ENCODE results near the gene ATP8B3. TPM values are rescaled to one million over a fixed set of nuclear protein-coding genes. Genes with fewer than 3 reads are reported as not detected.

The ATP8B3 gene
- total and polyA plus RNA-seq, 9 of the 15 experiments (the other 6 are each of a cell fraction or from before 2014, with no cell fraction given), result 1.2 to 12.3 (median 3.8) TPM

DNA sequence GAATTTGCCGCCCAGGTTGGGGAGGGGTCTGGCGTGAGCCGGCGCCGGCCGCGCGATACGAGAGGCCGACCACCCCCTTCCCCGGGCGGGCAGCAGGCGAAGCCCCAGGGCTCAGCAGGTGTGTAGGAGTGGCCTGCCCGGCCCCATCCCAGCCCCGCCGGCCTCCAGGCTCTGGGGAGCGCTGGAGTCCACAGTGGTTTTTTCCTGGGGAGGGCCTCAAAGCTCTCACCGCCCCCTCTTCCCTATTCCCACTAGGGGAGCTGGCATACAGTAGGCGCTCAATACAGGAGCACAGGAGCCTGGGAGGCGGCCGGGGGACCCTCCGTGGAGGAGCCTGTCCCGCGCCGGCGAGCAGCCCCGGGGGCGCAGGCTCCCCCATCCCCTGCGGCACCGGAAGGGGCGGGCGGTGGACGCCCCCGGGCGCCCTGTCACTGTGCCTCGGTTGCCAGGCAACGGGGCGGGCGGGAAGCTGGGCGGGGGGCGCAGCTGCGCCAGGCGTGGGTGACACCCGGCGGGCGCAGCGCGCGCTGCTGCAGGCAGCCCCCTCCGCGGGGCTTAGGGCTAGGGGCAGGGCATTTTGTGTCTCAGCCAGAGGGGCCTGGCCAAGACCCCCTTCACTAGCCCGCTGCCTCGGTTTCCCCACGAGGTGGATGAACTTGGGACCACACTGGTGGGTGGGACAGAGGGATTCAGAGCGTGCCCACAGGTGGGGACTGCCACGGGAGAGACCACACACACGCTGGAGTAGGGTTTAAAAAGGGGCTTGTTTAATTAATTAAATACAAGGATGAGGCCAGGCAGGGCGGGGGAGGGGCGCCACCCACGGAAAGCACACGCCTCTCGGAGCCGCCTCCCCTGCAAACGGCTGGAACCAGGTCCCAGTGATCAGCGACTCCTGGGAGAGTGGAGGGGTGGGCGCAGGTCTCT lies 39.8 kb upstream of the ATP8B3 start (continued):
- TF ChIP-seq ZNF592 (IDR thresholded peaks at IDR 0.05) (no peak), PML (IDR thresholded peaks at IDR 0.05; ENCODE audit: low read length) (no peak), XRCC4 (IDR thresholded peaks at IDR 0.05; ENCODE audit: extremely low read depth, insufficient read depth, insufficient read length) (no peak), KDM4B (IDR thresholded peaks at IDR 0.05; ENCODE audit: borderline replicate concordance in 2 of 2, low read depth in 1 of 2) (no peak), EP400 (IDR thresholded peaks at IDR 0.05) (no peak), SOX6 (IDR thresholded peaks at IDR 0.05) (no peak), HDAC8 (tag; IDR thresholded peaks at IDR 0.05) (no peak), PPARD (CRISPR knock-in tag; IDR thresholded peaks at IDR 0.05) (no peak), RB1 (IDR thresholded peaks at IDR 0.05; ENCODE audit: low read depth) (no peak), EGR1 (conservative IDR thresholded peaks at IDR 0.05) (peak; percentile 81), SMARCA4 (IDR thresholded peaks at IDR 0.05) (no peak), SMAD2 (IDR thresholded peaks at IDR 0.05; ENCODE audit: low read depth, low read length) (no peak), MYNN (IDR thresholded peaks at IDR 0.05) (no peak), MYNN (CRISPR knock-in tag; IDR thresholded peaks at IDR 0.05) (no peak), RAD21 (CRISPR knock-in tag; conservative IDR thresholded peaks at IDR 0.05 in 1 of 2, IDR thresholded peaks at IDR 0.05 in 1 of 2) (no peak), TEAD2 (tag; IDR thresholded peaks at IDR 0.05) (no peak), ZNF586 (CRISPR knock-in tag; conservative IDR thresholded peaks at IDR 0.05) (no peak), PURB (CRISPR knock-in tag; IDR thresholded peaks at IDR 0.05; ENCODE audit: low read depth) (no peak), MAFF (IDR thresholded peaks at IDR 0.05; ENCODE audit: low read length) (no peak), ZNF239 (CRISPR knock-in tag; IDR thresholded peaks at IDR 0.05) (no peak), MCM2 (IDR thresholded peaks at IDR 0.05; ENCODE audit: low read depth) (no peak)
- TF ChIP-seq, protein P1, sequence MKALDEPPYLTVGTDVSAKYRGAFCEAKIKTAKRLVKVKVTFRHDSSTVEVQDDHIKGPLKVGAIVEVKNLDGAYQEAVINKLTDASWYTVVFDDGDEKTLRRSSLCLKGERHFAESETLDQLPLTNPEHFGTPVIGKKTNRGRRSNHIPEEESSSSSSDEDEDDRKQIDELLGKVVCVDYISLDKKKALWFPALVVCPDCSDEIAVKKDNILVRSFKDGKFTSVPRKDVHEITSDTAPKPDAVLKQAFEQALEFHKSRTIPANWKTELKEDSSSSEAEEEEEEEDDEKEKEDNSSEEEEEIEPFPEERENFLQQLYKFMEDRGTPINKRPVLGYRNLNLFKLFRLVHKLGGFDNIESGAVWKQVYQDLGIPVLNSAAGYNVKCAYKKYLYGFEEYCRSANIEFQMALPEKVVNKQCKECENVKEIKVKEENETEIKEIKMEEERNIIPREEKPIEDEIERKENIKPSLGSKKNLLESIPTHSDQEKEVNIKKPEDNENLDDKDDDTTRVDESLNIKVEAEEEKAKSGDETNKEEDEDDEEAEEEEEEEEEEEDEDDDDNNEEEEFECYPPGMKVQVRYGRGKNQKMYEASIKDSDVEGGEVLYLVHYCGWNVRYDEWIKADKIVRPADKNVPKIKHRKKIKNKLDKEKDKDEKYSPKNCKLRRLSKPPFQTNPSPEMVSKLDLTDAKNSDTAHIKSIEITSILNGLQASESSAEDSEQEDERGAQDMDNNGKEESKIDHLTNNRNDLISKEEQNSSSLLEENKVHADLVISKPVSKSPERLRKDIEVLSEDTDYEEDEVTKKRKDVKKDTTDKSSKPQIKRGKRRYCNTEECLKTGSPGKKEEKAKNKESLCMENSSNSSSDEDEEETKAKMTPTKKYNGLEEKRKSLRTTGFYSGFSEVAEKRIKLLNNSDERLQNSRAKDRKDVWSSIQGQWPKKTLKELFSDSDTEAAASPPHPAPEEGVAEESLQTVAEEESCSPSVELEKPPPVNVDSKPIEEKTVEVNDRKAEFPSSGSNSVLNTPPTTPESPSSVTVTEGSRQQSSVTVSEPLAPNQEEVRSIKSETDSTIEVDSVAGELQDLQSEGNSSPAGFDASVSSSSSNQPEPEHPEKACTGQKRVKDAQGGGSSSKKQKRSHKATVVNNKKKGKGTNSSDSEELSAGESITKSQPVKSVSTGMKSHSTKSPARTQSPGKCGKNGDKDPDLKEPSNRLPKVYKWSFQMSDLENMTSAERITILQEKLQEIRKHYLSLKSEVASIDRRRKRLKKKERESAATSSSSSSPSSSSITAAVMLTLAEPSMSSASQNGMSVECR (CRISPR knock-in tag; IDR thresholded peaks at IDR 0.05), result no peak
